H9 (cell line): ENCODE measurements around the gene TTR. TPM values are rescaled to one million over a fixed set of nuclear protein-coding genes. Genes with fewer than 3 reads are reported as not detected.
A peak's percentile ranks its signal among the peaks of the same experiment; 100 is the strongest.

Source experiments
- DNase-seq: peaks from one replicate; pipeline ENCODE4 v3.0.0-alpha.2; 2017
- H2AFZ ChIP-seq: one replicate; pipeline ENCODE4 v1.6.1; 2013; ENCODE audit warnings: mild to moderate bottlenecking, low read length, control low read depth, moderate library complexity
- H2AK5ac ChIP-seq: 2 replicates; pipeline ENCODE4 v1.6.1; 2013; ENCODE audit warnings: low read length, control low read depth, mixed read lengths; ENCODE audit not compliant: insufficient read length
- H2BK120ac ChIP-seq: one replicate; pipeline ENCODE4 v1.6.1; 2013; ENCODE audit warnings: low read depth, mild to moderate bottlenecking, low read length, control low read depth, inconsistent platforms; ENCODE audit not compliant: poor library complexity, severe bottlenecking
- H2BK12ac ChIP-seq: 2 replicates; pipeline ENCODE4 v1.6.1; 2013; ENCODE audit warnings: low read length, control low read depth, mixed read lengths, low read depth; ENCODE audit not compliant: insufficient read length
- H2BK15ac ChIP-seq: 2 replicates; pipeline ENCODE4 v1.6.1; 2013; ENCODE audit warnings: low read depth, low read length, control low read depth
- H2BK20ac ChIP-seq: one replicate; pipeline ENCODE4 v1.6.1; 2013; ENCODE audit warnings: low read depth, mild to moderate bottlenecking, low read length, control low read depth, inconsistent platforms; ENCODE audit not compliant: poor library complexity, severe bottlenecking
- H2BK5ac ChIP-seq: 2 replicates; pipeline ENCODE4 v1.6.1; 2013; ENCODE audit warnings: low read length, control low read depth, mixed read lengths; ENCODE audit not compliant: insufficient read length
- H3K14ac ChIP-seq: 2 replicates; pipeline ENCODE4 v1.6.1; 2013; ENCODE audit warnings: low read length, control low read depth; ENCODE audit not compliant: insufficient read depth
- H3K18ac ChIP-seq: 2 replicates; pipeline ENCODE4 v1.6.1; 2013; ENCODE audit warnings: low read depth, mild to moderate bottlenecking, mixed read lengths, low read length, control low read depth; ENCODE audit not compliant: insufficient read length
- H3K23ac ChIP-seq: 2 replicates; pipeline ENCODE4 v1.6.1; 2013; ENCODE audit warnings: low read length, control low read depth, mixed read lengths, low read depth; ENCODE audit not compliant: insufficient read length
- H3K23me2 ChIP-seq: 2 replicates; pipeline ENCODE4 v1.6.1; 2013; ENCODE audit warnings: low read depth, mild to moderate bottlenecking, mixed read lengths, low read length, control low read depth; ENCODE audit not compliant: insufficient read length, poor library complexity, severe bottlenecking
- H3K27ac ChIP-seq: 2 replicates; pipeline ENCODE4 v1.5.1; 2013; ENCODE audit warnings: low read length, control low read depth, mixed read lengths, low read depth; ENCODE audit not compliant: insufficient read length
- H3K27me3 ChIP-seq: 2 replicates; pipeline ENCODE4 v1.6.1; 2013; ENCODE audit warnings: low read length, control low read depth, inconsistent platforms; ENCODE audit not compliant: insufficient read depth
- H3K4ac ChIP-seq: 2 replicates; pipeline ENCODE4 v1.6.1; 2013; ENCODE audit warnings: low read depth, mild to moderate bottlenecking, control low read depth, inconsistent platforms, low read length, moderate library complexity
- H3K4me1 ChIP-seq: 2 replicates; pipeline ENCODE4 v1.6.1; 2013; ENCODE audit warnings: low read length, control low read depth, inconsistent platforms; ENCODE audit not compliant: insufficient read depth
- H3K4me2 ChIP-seq: 2 replicates; pipeline ENCODE4 v1.6.1; 2013; ENCODE audit warnings: low read length, control low read depth, mixed read lengths; ENCODE audit not compliant: insufficient read length, insufficient read depth
- H3K56ac ChIP-seq: 2 replicates; pipeline ENCODE4 v1.6.1; 2013; ENCODE audit warnings: low read depth, mild to moderate bottlenecking, mixed read lengths, low read length, control low read depth; ENCODE audit not compliant: insufficient read length
- H3K79me1 ChIP-seq: 2 replicates; pipeline ENCODE4 v1.6.1; 2013; ENCODE audit warnings: low read depth, mild to moderate bottlenecking, moderate library complexity, low read length, control low read depth, inconsistent platforms; ENCODE audit not compliant: insufficient read depth, poor library complexity, severe bottlenecking
- H3K79me2 ChIP-seq: 2 replicates; pipeline ENCODE4 v1.6.1; 2013; ENCODE audit warnings: low read length, control low read depth, inconsistent platforms; ENCODE audit not compliant: insufficient read depth
- H3K9ac ChIP-seq: 2 replicates; pipeline ENCODE4 v1.6.1; 2013; ENCODE audit warnings: low read length, control low read depth, mixed read lengths; ENCODE audit not compliant: insufficient read length; ENCODE audit errors: extremely low read depth
- H3K9me3 ChIP-seq: one replicate; pipeline ENCODE4 v1.6.1; 2013; ENCODE audit warnings: low read depth, low read length, inconsistent platforms; ENCODE audit not compliant: control insufficient read depth
- H3T11ph ChIP-seq: one replicate; pipeline ENCODE4 v1.6.1; 2013; ENCODE audit warnings: mild to moderate bottlenecking, low read length, control low read depth, inconsistent platforms
- H4K20me1 ChIP-seq: one replicate; pipeline ENCODE4 v1.6.1; 2013; ENCODE audit not compliant: control insufficient read depth, insufficient read length, insufficient read depth
- H4K5ac ChIP-seq: 2 replicates; pipeline ENCODE4 v1.6.1; 2013; ENCODE audit warnings: low read depth, mild to moderate bottlenecking, mixed read lengths, low read length, control low read depth; ENCODE audit not compliant: insufficient read length
- H4K8ac ChIP-seq: replicated peaks from 2 replicates; pipeline ENCODE4 v1.6.1; 2013; ENCODE audit warnings: low read length, control low read depth, mixed read lengths, low read depth; ENCODE audit not compliant: insufficient read length
- H4K91ac ChIP-seq: 2 replicates; pipeline ENCODE4 v1.6.1; 2013; ENCODE audit warnings: low read depth, mild to moderate bottlenecking, moderate library complexity, mixed read lengths, low read length, control low read depth; ENCODE audit not compliant: insufficient read length
- H3K27ac Mint-ChIP-seq, 3 experiments: 2 replicates in 2 of 3; 3 replicates in 1 of 3; pipeline ENCODE4 v1.8.0; 2020 to 2021; ENCODE audit warnings: mixed read lengths in 3 of 3, mild to moderate bottlenecking in 1 of 3, moderate library complexity in 1 of 3
- H3K27me3 Mint-ChIP-seq: 2 replicates; pipeline ENCODE4 v1.8.0; 2021; ENCODE audit warnings: low read depth, mild to moderate bottlenecking, moderate library complexity, mixed read lengths
- H3K36me3 Mint-ChIP-seq, 3 experiments: 2 replicates in 2 of 3; 3 replicates in 1 of 3; pipeline ENCODE4 v1.8.0; 2020 to 2021; ENCODE audit warnings: low read depth in 3 of 3, mixed read lengths in 3 of 3; ENCODE audit not compliant: insufficient read depth in 1 of 3
- H3K4me1 Mint-ChIP-seq, 2 experiments: 2 replicates each; pipeline ENCODE4 v1.8.0; 2020; ENCODE audit warnings: mixed read lengths in 2 of 2
- H3K4me3 Mint-ChIP-seq, 2 experiments: 2 replicates in 1 of 2; 3 replicates in 1 of 2; pipeline ENCODE4 v1.8.0; 2020 to 2021; ENCODE audit warnings: mild to moderate bottlenecking in 2 of 2, mixed read lengths in 2 of 2, moderate library complexity in 1 of 2
- H3K9me3 Mint-ChIP-seq, 2 experiments: 2 replicates in 1 of 2; 3 replicates in 1 of 2; pipeline ENCODE4 v1.8.0; 2020; ENCODE audit warnings: mild to moderate bottlenecking in 2 of 2, mixed read lengths in 2 of 2, moderate library complexity in 1 of 2
- CTCF ChIP-seq: fragments of 200-600 bp; sonication (generic); conservative IDR thresholded peaks from 3 replicates; pipeline ENCODE4 v1.8.0; 2021; ENCODE audit warnings: antibody characterized with exemption, mild to moderate bottlenecking
- WGBS: extraction: QIAGEN DNeasy Blood & Tissue Kit; methylation state at CpG from one replicate; pipeline ENCODE4 v1.1.7; 2013; ENCODE audit warnings: missing lambda C conversion rate, low lambda C conversion rate, mixed read lengths; ENCODE audit not compliant: insufficient read length; ENCODE audit errors: extremely low coverage; 5-methylcytosine and 5-hydroxymethylcytosine counted together
- total RNA-seq: library from RNA; stranded (reverse); gene quantifications from 2 replicates; pipeline ENCODE4 v1.2.1, GENCODE V29; 2021

The TTR gene
- total RNA-seq, 1 experiment from 2014 or later: not detected

GRCh38 chr18:31614044-31614443 lies 22.4 kb downstream of the TTR start:
- H2BK15ac ChIP-seq: no peak overlapping the region
- no peak overlapping the region for H3K4me2 ChIP-seq
- WGBS: 93% methylated on average over 1 of the region's 2 CpGs
- no peaks in the 10 kb centered on the region for H3K27me3 ChIP-seq
- DNase-seq: no peak
- no peaks in the 10 kb centered on the region; the same call in 1 of the 2 replicates for H3K27me3 Mint-ChIP-seq
- no peak for TF ChIP-seq CTCF
- no peak overlapping the region for H3K27ac ChIP-seq
- H4K91ac ChIP-seq: no peak overlapping the region
- H2BK20ac ChIP-seq: no peak overlapping the region
- H4K8ac ChIP-seq: no peak overlapping the region
- H3K9ac ChIP-seq: no peak overlapping the region
- H3K79me1 ChIP-seq: no peaks in the 10 kb centered on the region
- no peak overlapping the region for H3K27ac Mint-ChIP-seq
- no peak overlapping the region for H3K4me3 Mint-ChIP-seq
- no peak overlapping the region for H2BK120ac ChIP-seq
- no peak overlapping the region for H2BK12ac ChIP-seq
- no peak overlapping the region for H3K14ac ChIP-seq
- no peak overlapping the region for H2BK5ac ChIP-seq
- H3K4me1 ChIP-seq: peaks cover 3% of the 10 kb centered on the region; the same call in 1 of the 2 replicates
- H4K5ac ChIP-seq: no peak overlapping the region
- no peak overlapping the region for H3K56ac ChIP-seq
- no peak overlapping the region for H3K4ac ChIP-seq
- no peak overlapping the region for H2AK5ac ChIP-seq
- no peaks in the 10 kb centered on the region for H3K9me3 ChIP-seq
- no peaks in the 10 kb centered on the region for H4K20me1 ChIP-seq
- H3T11ph ChIP-seq: no peak overlapping the region
- peak overlapping the region; percentile 65 for H2AFZ ChIP-seq
- H3K36me3 Mint-ChIP-seq: no peaks in the 10 kb centered on the region
- no peak overlapping the region for H3K18ac ChIP-seq
- H3K23ac ChIP-seq: no peak overlapping the region
- peaks cover 22 to 28% of the 10 kb centered on the region in 2 experiments for H3K4me1 Mint-ChIP-seq
- no peaks in the 10 kb centered on the region for H3K79me2 ChIP-seq
- H3K9me3 Mint-ChIP-seq: no peaks in the 10 kb centered on the region
- no peaks in the 10 kb centered on the region for H3K23me2 ChIP-seq
